Measurements from ENCODE around the gene ZNF593OS. TPM values are rescaled to one million over a fixed set of nuclear protein-coding genes. Genes with fewer than 3 reads are reported as not detected.

The ZNF593OS gene
- total and polyA plus RNA-seq, 8 donors = 0.35 to 0.68 TPM; not detected in 6

- no peak overlapping the region for H3K4me3 ChIP-seq
- H3K9me3 ChIP-seq = no peaks in the 10 kb centered on the region
- FAIRE-seq (no peak), DNase-seq (no peak), ATAC-seq (no peak)
- no peaks in the 10 kb centered on the region for H3K36me3 ChIP-seq
- 89 to 90% methylated on average over 8 of the region's 8 CpGs for WGBS, 2 donors
- intact Hi-C loops (cut with DNase I) = loop anchor here in 1 of 3 donors (10.0 kb wide), 1 partner anchor 107 kb away; no protein-coding TSS in a partner anchor
- TF ChIP-seq CTCF (IDR thresholded peaks at IDR 0.05) = no peak
- no peaks in the 10 kb centered on the region for H3K27me3 ChIP-seq
- H3K4me1 ChIP-seq = no peaks in the 10 kb centered on the region
- H3K27ac ChIP-seq = no peak overlapping the region
These were observed 29.5 kb downstream of the ZNF593OS start for GRCh38 chr1:26142159-26142558.

- DNase-seq (no peak), ATAC-seq (no peak), FAIRE-seq (no peak)
- Histone ChIP-seq H3K27me3 (no peaks in the 10 kb centered on the region), H3K9me3 (no peaks in the 10 kb centered on the region), H3K4me1 (no peaks in the 10 kb centered on the region), H3K4me3 (no peak overlapping the region), H3K27ac (no peak overlapping the region), H3K36me3 (no peaks in the 10 kb centered on the region)
- 53 to 63% methylated on average over 3 of the region's 3 CpGs for WGBS, 2 donors
- no peak for TF ChIP-seq CTCF (IDR thresholded peaks at IDR 0.05)
- intact Hi-C loops (cut with DNase I) = no loop called here
These were observed 32.6 kb downstream of the ZNF593OS start for GRCh38 chr1:26138974-26139558.

DNA sequence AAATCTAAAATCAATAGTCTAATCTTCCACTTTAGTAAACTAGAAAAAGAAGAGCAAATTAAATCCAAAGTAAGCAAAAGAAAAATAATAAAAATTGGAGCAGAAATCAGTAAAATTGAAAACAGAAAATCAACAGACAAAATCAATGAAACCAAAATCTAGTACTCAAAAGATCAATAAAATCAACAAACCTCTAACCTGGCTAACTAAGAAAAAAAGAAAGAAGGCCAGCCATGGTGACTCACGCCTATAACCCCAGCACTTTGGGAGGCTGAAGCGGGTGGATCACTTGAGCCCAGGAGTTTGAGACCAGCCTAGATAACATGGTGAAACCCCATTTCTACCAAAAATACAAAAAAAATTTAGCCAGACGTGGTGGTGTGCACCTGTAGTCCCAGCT, 37.2 kb downstream of the ZNF593OS start:
- FAIRE-seq = no peak
- Histone ChIP-seq H3K27me3 (no peaks in the 10 kb centered on the region), H3K9me3 (no peaks in the 10 kb centered on the region), H3K4me3 (no peak overlapping the region), H3K36me3 (no peaks in the 10 kb centered on the region), H3K27ac (no peak overlapping the region), H3K4me1 (no peaks in the 10 kb centered on the region)
- no peak for ATAC-seq
- 64 to 69% methylated on average over 3 of the region's 3 CpGs for WGBS, 2 donors
- no peak for DNase-seq
- intact Hi-C loops (cut with DNase I) = no loop called here
- TF ChIP-seq CTCF (IDR thresholded peaks at IDR 0.05) = no peak

GRCh38 chr1:26132834-26133167, 38.8 kb downstream of the ZNF593OS start:
- ATAC-seq (no peak), FAIRE-seq (no peak), DNase-seq (no peak)
- no peaks in the 10 kb centered on the region for H3K9me3 ChIP-seq
- TF ChIP-seq CTCF (IDR thresholded peaks at IDR 0.05) = no peak
- H3K4me3 ChIP-seq = no peak overlapping the region
- no peaks in the 10 kb centered on the region for H3K36me3 ChIP-seq
- intact Hi-C loops (cut with DNase I) = no loop called here
- WGBS, 2 donors = 95 to 100% methylated on average over 2 of the region's 2 CpGs
- no peak overlapping the region for H3K27ac ChIP-seq
- H3K4me1 ChIP-seq = peaks cover 0 to 4% (median 3%) of the 10 kb centered on the region in 3 donors
- no peaks in the 10 kb centered on the region for H3K27me3 ChIP-seq

DNA sequence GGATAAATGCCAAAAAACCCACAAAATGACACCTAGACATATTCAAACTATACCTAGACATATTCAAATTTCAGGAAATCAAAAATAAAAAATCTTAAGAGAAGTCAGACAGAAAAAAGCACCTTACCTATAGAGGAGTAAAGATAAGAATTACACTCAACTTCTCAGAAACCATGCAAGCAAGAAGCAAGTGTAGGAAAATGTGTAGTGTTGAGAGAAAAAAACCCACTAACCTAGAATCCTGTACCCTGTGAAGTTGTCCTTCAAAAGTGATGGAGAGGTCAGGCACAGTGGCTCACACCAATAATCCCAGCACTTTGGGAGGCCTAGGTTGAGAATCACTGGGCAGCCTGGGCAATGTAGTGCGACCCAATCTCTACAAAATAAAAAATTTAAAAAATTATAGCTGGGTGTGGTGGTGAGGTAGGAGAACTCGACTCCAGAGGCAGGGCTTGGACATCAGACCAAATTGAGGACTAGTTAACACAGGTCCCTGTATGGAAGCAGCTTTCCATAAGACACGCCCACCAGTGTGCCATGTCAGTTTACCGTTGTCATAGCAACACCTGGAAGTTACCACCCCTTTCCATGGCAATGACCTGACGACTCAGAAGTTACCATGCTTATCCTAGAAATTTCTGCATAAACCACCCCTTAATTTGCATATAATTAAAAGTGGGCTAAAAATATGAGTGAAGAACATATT, 39.4 kb downstream of the ZNF593OS start:
- H3K27me3 ChIP-seq = no peaks in the 10 kb centered on the region
- no peaks in the 10 kb centered on the region for H3K9me3 ChIP-seq
- no peak overlapping the region for H3K27ac ChIP-seq
- no peak for TF ChIP-seq CTCF (IDR thresholded peaks at IDR 0.05)
- H3K4me1 ChIP-seq = peaks cover 0 to 10% (median 8%) of the 10 kb centered on the region in 3 donors
- H3K4me3 ChIP-seq = no peak overlapping the region
- no peak for FAIRE-seq
- 86 to 88% methylated on average over 5 of the region's 5 CpGs for WGBS, 2 donors
- DNase-seq = no peak
- intact Hi-C loops (cut with DNase I) = no loop called here
- no peaks in the 10 kb centered on the region for H3K36me3 ChIP-seq
- no peak for ATAC-seq

Measured in pancreas (tissue), 10 donors.